ENCODE data around the gene NID2.

NID2 gene

DNA sequence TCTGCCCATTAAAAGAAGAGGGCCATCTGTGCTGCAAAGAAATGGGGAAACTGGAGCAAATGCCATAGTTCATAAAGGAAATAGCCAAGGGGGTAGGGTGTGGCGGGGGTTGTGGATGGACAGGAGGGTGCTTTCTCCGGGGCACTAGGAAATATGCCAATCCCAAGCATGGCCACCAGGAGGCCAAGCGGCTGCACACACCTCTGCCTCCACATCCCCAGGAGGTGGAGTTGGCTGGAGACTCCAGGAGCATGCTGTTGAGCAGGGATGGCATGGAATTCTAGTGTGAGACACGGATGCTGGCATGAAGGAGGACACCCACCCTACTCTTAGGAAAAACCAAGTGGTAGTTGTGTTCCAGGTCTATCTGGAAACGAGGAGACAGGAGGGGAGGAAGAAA lies 25.2 kb downstream of the NID2 start:
- Histone ChIP-seq H2BK120ac (ENCODE audit: low read depth, low read length) (no peak overlapping the region), H2AK5ac (ENCODE audit: low read depth, low read length) (no peak overlapping the region), H3K14ac (ENCODE audit: low read length) (no peak overlapping the region), H3K27ac (replicated peaks; ENCODE audit: low read length) (no peak overlapping the region), H4K8ac (ENCODE audit: low read depth, low read length) (no peak overlapping the region), H2BK12ac (ENCODE audit: low read length) (no peak overlapping the region), H4K91ac (ENCODE audit: low read depth, low read length, poor library complexity) (no peak overlapping the region), H3K9ac (ENCODE audit: low read depth, low read length, poor library complexity) (no peak overlapping the region), H2BK5ac (ENCODE audit: low read length) (no peak overlapping the region), H3K4me3 (ENCODE audit: low read length in 2 of 2) (no peak overlapping the region), H3K4me1 (ENCODE audit: control insufficient read depth in 2 of 2, insufficient read depth in 1 of 2, low read depth in 1 of 2, low read length in 2 of 2) (no peaks in the 10 kb centered on the region), H3K36me3 (replicated peaks in 1 of 2; ENCODE audit: control insufficient read depth in 2 of 2, insufficient read depth in 2 of 2, low read length in 2 of 2) (peaks cover 1 to 31% of the 10 kb centered on the region in 2 donors), H3K27me3 (ENCODE audit: control insufficient read depth in 3 of 3, insufficient read depth in 3 of 3, low read depth in 1 of 3, low read length in 3 of 3) (no peaks in the 10 kb centered on the region), H3K9me3 (replicated peaks in 1 of 2; ENCODE audit: control insufficient read depth in 2 of 2, insufficient read depth in 1 of 2, low read depth in 1 of 2, low read length in 2 of 2) (no peaks in the 10 kb centered on the region), H2AFZ (ENCODE audit: low read length) (no peak overlapping the region), H3K79me1 (ENCODE audit: low read depth, low read length) (no peaks in the 10 kb centered on the region), H3K4me2 (ENCODE audit: insufficient read depth, low read length, poor library complexity, severe bottlenecking) (no peak overlapping the region), H3K4ac (ENCODE audit: low read length) (no peak overlapping the region), H3K23ac (ENCODE audit: low read depth, low read length, poor library complexity) (no peak overlapping the region), H3K18ac (ENCODE audit: low read length) (no peak overlapping the region), H2BK15ac (ENCODE audit: low read length) (no peak overlapping the region)
- DNase-seq (ENCODE audit: low spot score) = no peak
- no CpG with 5 or more reads among the region's 5 CpGs for WGBS, 2 donors (ENCODE audit: extremely low coverage in 2 of 2, insufficient read length in 2 of 2, insufficient replicate concordance in 1 of 2)

DNA sequence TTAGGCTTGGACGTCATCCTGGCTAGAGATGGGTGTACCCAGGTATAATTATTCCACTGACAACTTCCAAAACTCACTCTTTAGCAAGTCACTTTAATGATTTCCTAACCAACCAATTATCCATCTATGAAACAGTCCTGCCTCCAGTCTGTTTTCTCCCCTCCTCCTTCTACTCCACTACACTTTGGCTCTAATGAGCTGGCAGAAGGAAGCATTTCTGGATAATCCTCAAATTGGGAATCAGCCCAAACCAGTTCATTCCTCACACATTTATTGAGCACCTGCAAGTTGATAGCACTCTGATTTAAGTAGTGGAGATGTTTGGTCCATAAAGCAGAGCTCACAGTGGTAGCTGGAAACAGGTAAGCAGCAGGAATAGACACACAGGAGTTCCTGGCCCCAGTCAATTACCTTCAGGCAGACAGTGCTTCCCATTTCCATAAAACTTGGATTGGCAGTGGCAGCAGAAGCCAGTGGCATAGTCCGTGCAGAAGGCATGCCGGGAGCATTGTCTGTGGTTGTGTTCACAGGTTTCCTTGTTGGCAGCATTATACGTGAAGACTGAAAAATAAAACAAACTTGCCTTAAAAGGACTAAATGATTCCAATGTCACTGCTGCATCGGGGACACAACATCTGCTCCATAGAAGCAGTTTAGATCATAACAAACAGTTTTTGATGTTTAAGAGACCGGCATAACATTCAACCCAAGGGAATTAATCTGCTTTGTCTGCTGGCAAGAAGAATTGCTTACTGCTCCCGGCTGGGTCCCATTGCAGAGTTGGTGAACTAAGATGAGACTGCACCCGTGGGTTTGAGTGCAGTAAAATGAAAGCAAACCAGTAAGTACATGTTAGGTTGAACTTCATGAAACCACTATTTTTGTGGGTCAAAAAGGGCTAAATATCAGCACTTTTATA lies 26.2 kb downstream of the NID2 start:
- no peak for DNase-seq (ENCODE audit: low spot score)
- no peak overlapping the region for H2BK15ac ChIP-seq (ENCODE audit: low read length)
- H2BK5ac ChIP-seq (ENCODE audit: low read length) = no peak overlapping the region
- H2AK5ac ChIP-seq (ENCODE audit: low read depth, low read length) = no peak overlapping the region
- no CpG with 5 or more reads among the region's 8 CpGs for WGBS, 2 donors (ENCODE audit: extremely low coverage in 2 of 2, insufficient read length in 2 of 2, insufficient replicate concordance in 1 of 2)
- no peak overlapping the region for H3K14ac ChIP-seq (ENCODE audit: low read length)
- H2BK120ac ChIP-seq (ENCODE audit: low read depth, low read length) = no peak overlapping the region
- no peaks in the 10 kb centered on the region for H3K27me3 ChIP-seq (ENCODE audit: control insufficient read depth in 3 of 3, insufficient read depth in 3 of 3, low read depth in 1 of 3, low read length in 3 of 3)
- H2AFZ ChIP-seq (ENCODE audit: low read length) = no peak overlapping the region
- H3K4ac ChIP-seq (ENCODE audit: low read length) = no peak overlapping the region
- H3K18ac ChIP-seq (ENCODE audit: low read length) = no peak overlapping the region
- no peak overlapping the region for H3K9ac ChIP-seq (ENCODE audit: low read depth, low read length, poor library complexity)
- no peaks in the 10 kb centered on the region for H3K9me3 ChIP-seq (replicated peaks in 1 of 2; ENCODE audit: control insufficient read depth in 2 of 2, insufficient read depth in 1 of 2, low read depth in 1 of 2, low read length in 2 of 2)
- peaks cover 1 to 42% of the 10 kb centered on the region in 2 donors for H3K36me3 ChIP-seq (replicated peaks in 1 of 2; ENCODE audit: control insufficient read depth in 2 of 2, insufficient read depth in 2 of 2, low read length in 2 of 2)
- H3K4me2 ChIP-seq (ENCODE audit: insufficient read depth, low read length, poor library complexity, severe bottlenecking) = no peak overlapping the region
- H4K8ac ChIP-seq (ENCODE audit: low read depth, low read length) = no peak overlapping the region
- H3K23ac ChIP-seq (ENCODE audit: low read depth, low read length, poor library complexity) = no peak overlapping the region
- no peak overlapping the region for H2BK12ac ChIP-seq (ENCODE audit: low read length)
- H3K27ac ChIP-seq (replicated peaks; ENCODE audit: low read length) = no peak overlapping the region
- H3K4me1 ChIP-seq (ENCODE audit: control insufficient read depth in 2 of 2, insufficient read depth in 1 of 2, low read depth in 1 of 2, low read length in 2 of 2) = no peaks in the 10 kb centered on the region
- no peak overlapping the region for H3K4me3 ChIP-seq (ENCODE audit: low read length in 2 of 2)
- no peaks in the 10 kb centered on the region for H3K79me1 ChIP-seq (ENCODE audit: low read depth, low read length)
- no peak overlapping the region for H4K91ac ChIP-seq (ENCODE audit: low read depth, low read length, poor library complexity)

DNA sequence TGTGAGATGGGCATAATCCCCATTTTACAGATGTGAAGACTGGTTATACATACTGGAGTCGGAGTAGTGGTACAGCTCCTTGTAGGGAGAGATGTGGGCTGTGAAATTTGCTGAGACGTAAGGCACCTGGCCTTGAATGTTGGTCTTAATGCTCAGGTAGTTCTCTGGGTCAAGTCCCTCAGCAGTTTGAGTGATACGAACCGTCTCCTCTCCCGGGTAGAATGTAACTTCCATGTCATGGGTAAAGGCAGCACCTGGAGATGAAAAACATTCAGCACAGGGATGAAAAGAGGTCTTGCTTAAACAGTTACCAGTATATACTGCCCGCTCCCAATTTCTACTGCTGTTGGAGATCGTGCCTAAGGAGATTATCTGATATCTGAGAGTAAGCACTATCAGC lies 28.3 kb downstream of the NID2 start:
- no peaks in the 10 kb centered on the region for H3K4me1 ChIP-seq (ENCODE audit: control insufficient read depth in 2 of 2, insufficient read depth in 1 of 2, low read depth in 1 of 2, low read length in 2 of 2)
- H3K27ac ChIP-seq (replicated peaks; ENCODE audit: low read length) = no peak overlapping the region
- no peak overlapping the region for H3K4me2 ChIP-seq (ENCODE audit: insufficient read depth, low read length, poor library complexity, severe bottlenecking)
- no peak overlapping the region for H3K4me3 ChIP-seq (ENCODE audit: low read length in 2 of 2)
- H3K23ac ChIP-seq (ENCODE audit: low read depth, low read length, poor library complexity) = no peak overlapping the region
- H3K36me3 ChIP-seq (replicated peaks in 1 of 2; ENCODE audit: control insufficient read depth in 2 of 2, insufficient read depth in 2 of 2, low read length in 2 of 2) = peaks cover 1 to 49% of the 10 kb centered on the region in 2 donors
- no peak overlapping the region for H2AK5ac ChIP-seq (ENCODE audit: low read depth, low read length)
- no peak overlapping the region for H2BK15ac ChIP-seq (ENCODE audit: low read length)
- no peak overlapping the region for H3K18ac ChIP-seq (ENCODE audit: low read length)
- no peak overlapping the region for H4K8ac ChIP-seq (ENCODE audit: low read depth, low read length)
- no peak overlapping the region for H2BK120ac ChIP-seq (ENCODE audit: low read depth, low read length)
- H3K9me3 ChIP-seq (replicated peaks in 1 of 2; ENCODE audit: control insufficient read depth in 2 of 2, insufficient read depth in 1 of 2, low read depth in 1 of 2, low read length in 2 of 2) = no peaks in the 10 kb centered on the region
- no peak overlapping the region for H3K14ac ChIP-seq (ENCODE audit: low read length)
- no peaks in the 10 kb centered on the region for H3K27me3 ChIP-seq (ENCODE audit: control insufficient read depth in 3 of 3, insufficient read depth in 3 of 3, low read depth in 1 of 3, low read length in 3 of 3)
- H3K9ac ChIP-seq (ENCODE audit: low read depth, low read length, poor library complexity) = no peak overlapping the region
- H2BK5ac ChIP-seq (ENCODE audit: low read length) = no peak overlapping the region
- no peak overlapping the region for H2AFZ ChIP-seq (ENCODE audit: low read length)
- no peak overlapping the region for H2BK12ac ChIP-seq (ENCODE audit: low read length)
- no peaks in the 10 kb centered on the region for H3K79me1 ChIP-seq (ENCODE audit: low read depth, low read length)
- DNase-seq (ENCODE audit: low spot score) = no peak
- H4K91ac ChIP-seq (ENCODE audit: low read depth, low read length, poor library complexity) = no peak overlapping the region
- no peak overlapping the region for H3K4ac ChIP-seq (ENCODE audit: low read length)
- no CpG with 5 or more reads among the region's 7 CpGs for WGBS, 2 donors (ENCODE audit: extremely low coverage in 2 of 2, insufficient read length in 2 of 2, insufficient replicate concordance in 1 of 2)

DNA sequence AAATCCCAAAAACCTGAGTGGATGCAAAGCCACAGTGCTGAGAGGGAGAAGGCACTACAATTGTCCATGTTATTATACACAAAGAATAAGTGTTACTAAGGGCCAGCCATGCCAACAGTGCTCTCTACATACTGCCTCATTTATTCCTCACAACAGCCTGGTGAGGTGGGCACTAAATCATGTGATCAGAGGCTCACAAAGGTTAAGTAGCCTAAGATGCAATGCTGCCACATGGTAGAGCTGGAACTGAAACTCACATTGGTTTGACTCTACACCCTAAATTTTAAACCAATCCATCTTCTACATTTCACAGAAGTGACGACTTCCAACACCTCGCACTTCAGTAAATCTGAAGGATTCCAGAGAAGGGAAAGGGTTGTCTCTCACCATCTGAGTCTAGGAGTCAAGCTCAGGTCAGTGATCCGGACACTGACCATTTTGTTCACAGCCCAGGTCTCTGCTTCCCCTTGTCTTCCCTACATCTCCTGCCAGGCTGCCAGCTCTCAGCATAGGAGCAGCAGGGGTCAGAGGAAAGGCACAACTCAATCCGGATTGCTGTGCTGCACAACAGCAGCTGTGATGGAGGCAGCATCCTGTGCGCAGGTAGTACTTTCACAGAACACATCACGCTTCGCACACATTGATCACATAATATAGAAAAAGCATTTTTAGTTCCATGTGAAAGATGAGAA lies 29.6 kb downstream of the NID2 start:
- Histone ChIP-seq H3K9ac (ENCODE audit: low read depth, low read length, poor library complexity) (peak overlapping the region; percentile 50), H3K23ac (ENCODE audit: low read depth, low read length, poor library complexity) (peak overlapping the region; percentile 3), H3K4me2 (ENCODE audit: insufficient read depth, low read length, poor library complexity, severe bottlenecking) (no peak overlapping the region), H3K27me3 (ENCODE audit: control insufficient read depth in 3 of 3, insufficient read depth in 3 of 3, low read depth in 1 of 3, low read length in 3 of 3) (no peaks in the 10 kb centered on the region), H2BK5ac (ENCODE audit: low read length) (no peak overlapping the region), H3K4me3 (ENCODE audit: low read length in 2 of 2) (no peak overlapping the region), H2AK5ac (ENCODE audit: low read depth, low read length) (no peak overlapping the region), H3K79me1 (ENCODE audit: low read depth, low read length) (no peaks in the 10 kb centered on the region), H2BK12ac (ENCODE audit: low read length) (no peak overlapping the region), H3K9me3 (replicated peaks in 1 of 2; ENCODE audit: control insufficient read depth in 2 of 2, insufficient read depth in 1 of 2, low read depth in 1 of 2, low read length in 2 of 2) (no peaks in the 10 kb centered on the region), H4K91ac (ENCODE audit: low read depth, low read length, poor library complexity) (no peak overlapping the region), H3K4ac (ENCODE audit: low read length) (no peak overlapping the region), H3K18ac (ENCODE audit: low read length) (no peak overlapping the region), H3K36me3 (replicated peaks in 1 of 2; ENCODE audit: control insufficient read depth in 2 of 2, insufficient read depth in 2 of 2, low read length in 2 of 2) (peaks cover 1 to 49% of the 10 kb centered on the region in 2 donors), H4K8ac (ENCODE audit: low read depth, low read length) (peak overlapping the region; percentile 84), H3K27ac (replicated peaks; ENCODE audit: low read length) (no peak overlapping the region), H2BK120ac (ENCODE audit: low read depth, low read length) (no peak overlapping the region), H2AFZ (ENCODE audit: low read length) (no peak overlapping the region), H3K4me1 (ENCODE audit: control insufficient read depth in 2 of 2, insufficient read depth in 1 of 2, low read depth in 1 of 2, low read length in 2 of 2) (no peaks in the 10 kb centered on the region), H3K14ac (ENCODE audit: low read length) (no peak overlapping the region), H2BK15ac (ENCODE audit: low read length) (no peak overlapping the region)
- no peak for DNase-seq (ENCODE audit: low spot score)
- no CpG with 5 or more reads among the region's 7 CpGs for WGBS, 2 donors (ENCODE audit: extremely low coverage in 2 of 2, insufficient read length in 2 of 2, insufficient replicate concordance in 1 of 2)

All from neuronal stem cell (in vitro differentiated cells).